ENCODE data around the gene PKD1.

- no peak for TF ChIP-seq CTCF (IDR thresholded peaks at IDR 0.05; ENCODE audit: poor library complexity, severe bottlenecking)
- TF ChIP-seq EP300 (conservative IDR thresholded peaks at IDR 0.05; ENCODE audit: poor library complexity, severe bottlenecking) = no peak
- no peak for TF ChIP-seq REST (IDR thresholded peaks at IDR 0.05; ENCODE audit: borderline replicate concordance)
- no peak for TF ChIP-seq SMC3 (conservative IDR thresholded peaks at IDR 0.05; ENCODE audit: poor library complexity)
- no peak for TF ChIP-seq TAF1 (IDR thresholded peaks at IDR 0.05; ENCODE audit: low read depth)
- TF ChIP-seq EZH2 (IDR thresholded peaks at IDR 0.05; ENCODE audit: borderline replicate concordance, insufficient read depth, low read length, poor library complexity, severe bottlenecking) = no peak
- no peak for TF ChIP-seq POLR2AphosphoS5 (IDR thresholded peaks at IDR 0.05)
- TF ChIP-seq RAD21 (conservative IDR thresholded peaks at IDR 0.05) = no peak
These were observed 33.2 kb downstream of the PKD1 start for GRCh38 chr16:2102471-2102870.

Data from neural cell (in vitro differentiated cells).